HG03097 (cell line): ENCODE measurements around the gene DSE.
"Not testable (repeated sequence)": the region's sequence is repeated elsewhere in the genome, so short reads cannot be mapped to it uniquely, and the experiment has no call there.

Source experiments
- ATAC-seq: cut with Tn5 transposase; IDR thresholded peaks from one replicate; pipeline ENCODE4 v1.9.1; 2021; ENCODE audit not compliant: unreplicated experiment, low FRiP score

DSE gene

DNA sequence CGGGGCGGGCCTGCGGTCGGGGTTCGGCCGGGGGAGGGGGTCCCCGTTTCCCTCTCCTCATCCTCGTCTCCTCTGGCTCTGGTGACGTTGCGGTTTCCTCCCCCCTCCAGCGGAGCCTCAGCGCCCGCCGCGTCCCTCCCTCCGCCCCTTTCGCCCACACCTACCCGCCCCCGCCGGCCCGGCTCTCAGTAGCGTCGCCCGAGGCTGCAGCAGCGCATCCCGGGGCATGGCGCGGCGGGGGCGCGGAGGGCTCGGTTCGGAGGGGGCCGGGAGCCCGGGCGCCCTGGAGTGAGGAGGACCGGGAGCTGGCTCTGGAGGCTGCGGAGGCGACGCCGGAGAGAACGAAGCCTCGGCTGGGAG, at the start of gene DSE:
Gene DSE, plus strand, starts transcription at position 188 of the 360 bp plus-strand sequence. CDS start 28,304 bp downstream, outside the sequence.
- peak; percentile 68 for ATAC-seq

DNA sequence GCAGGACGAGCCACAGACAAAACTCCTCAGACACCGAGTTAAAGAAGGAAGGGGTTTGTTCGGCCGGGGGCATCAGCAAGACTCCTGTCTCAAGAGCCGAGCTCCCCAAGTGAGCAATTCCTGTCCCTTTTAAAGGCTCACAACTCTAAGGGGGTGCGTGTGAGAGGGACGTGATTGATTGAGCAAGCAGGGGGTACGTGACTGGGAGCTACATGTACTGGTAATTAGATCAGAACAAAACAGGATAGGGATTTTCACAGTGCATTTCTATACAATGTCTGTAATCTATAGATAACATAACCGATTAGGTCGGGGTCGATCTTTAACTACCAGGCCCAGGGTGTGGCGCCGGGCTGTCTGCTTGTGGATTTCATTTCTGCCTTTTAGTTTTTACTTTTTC, 48.8 kb upstream of the DSE start:
- ATAC-seq, result not testable (repeated sequence)

DNA sequence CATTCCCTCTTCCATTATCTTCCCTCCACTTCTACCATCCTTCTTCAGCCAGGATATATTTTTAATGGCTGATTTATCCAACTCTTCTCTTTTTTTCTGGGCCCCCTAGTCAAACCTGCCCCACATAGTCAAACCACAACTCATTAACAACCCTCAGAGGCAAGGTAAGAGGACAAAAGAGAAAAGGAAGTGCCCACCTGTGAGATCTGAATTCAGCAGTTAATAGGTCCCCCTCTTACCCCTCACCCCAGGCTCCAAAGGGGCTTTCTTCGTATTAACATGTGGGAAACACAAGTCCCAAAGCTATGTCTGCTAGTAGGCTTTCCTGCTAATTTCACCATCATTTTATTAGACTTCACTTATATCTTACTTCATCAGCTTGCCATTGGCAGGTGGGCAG, 46.9 kb upstream of the DSE start:
- ATAC-seq, result no peak

DNA sequence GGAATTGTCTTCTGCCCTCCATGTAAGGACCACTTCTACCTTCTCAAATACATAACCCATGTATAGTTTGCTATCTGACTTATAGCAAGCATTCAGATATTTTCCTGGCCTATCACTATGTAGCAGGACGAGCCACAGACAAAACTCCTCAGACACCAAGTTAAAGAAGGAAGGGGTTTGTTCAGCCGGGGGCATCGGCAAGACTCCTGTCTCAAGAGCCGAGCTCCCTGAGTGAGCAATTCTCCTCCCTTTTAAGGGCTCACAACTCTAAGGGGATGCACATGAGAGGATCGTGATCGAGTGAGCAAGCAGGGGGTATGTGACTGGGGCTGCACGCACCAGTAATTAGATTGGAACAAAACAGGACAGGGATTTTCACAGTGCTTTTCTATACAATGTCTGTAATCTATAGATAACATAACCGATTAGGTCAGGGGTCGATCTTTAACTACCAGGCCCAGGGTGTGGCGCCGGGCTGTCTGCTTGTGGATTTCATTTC, 45.1 kb upstream of the DSE start:
- not testable (repeated sequence) for ATAC-seq

DNA sequence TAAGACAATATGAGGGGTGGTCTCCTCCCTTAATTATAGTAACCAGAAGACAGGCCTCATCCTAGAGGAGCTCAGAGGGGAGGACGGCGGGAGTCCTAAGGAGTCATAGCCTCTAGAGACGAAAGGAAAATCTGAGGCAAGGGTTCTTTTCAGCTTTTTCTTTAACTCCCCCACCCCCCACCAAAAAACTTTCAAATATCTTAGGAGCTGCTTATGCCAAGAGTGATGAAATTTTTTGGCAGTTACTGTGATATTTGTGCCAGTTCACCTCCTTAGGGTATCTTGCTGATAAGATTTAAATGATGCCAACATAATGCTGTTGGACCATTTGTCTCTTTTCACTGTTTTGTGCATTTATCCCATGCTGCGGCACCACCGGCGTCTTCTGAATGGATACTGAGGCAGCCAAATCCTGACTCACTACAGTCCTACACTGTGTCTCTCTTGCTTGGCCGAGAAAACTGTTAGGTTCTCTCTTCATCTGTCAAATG, 44.5 kb upstream of the DSE start:
- ATAC-seq, result no peak

DNA sequence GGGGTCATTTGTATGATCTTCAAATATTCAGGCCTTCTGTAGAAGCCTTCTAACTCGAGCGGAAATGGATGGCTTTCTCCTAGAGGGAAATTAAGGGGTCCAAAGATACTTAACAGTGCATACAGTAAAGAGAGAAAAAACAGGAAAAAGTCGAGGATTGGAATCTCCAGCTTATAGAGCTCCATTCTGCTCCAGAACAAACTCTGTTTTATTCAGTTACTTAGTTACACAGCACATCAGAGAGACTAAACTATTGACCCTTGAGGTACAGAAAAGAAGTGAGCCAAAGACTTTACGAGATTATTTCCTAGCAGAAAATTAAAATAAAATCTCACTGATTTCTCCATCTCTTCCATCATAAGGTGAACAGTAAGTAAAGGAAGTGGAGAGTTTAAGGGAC, 43.8 kb upstream of the DSE start:
- no peak for ATAC-seq

DNA sequence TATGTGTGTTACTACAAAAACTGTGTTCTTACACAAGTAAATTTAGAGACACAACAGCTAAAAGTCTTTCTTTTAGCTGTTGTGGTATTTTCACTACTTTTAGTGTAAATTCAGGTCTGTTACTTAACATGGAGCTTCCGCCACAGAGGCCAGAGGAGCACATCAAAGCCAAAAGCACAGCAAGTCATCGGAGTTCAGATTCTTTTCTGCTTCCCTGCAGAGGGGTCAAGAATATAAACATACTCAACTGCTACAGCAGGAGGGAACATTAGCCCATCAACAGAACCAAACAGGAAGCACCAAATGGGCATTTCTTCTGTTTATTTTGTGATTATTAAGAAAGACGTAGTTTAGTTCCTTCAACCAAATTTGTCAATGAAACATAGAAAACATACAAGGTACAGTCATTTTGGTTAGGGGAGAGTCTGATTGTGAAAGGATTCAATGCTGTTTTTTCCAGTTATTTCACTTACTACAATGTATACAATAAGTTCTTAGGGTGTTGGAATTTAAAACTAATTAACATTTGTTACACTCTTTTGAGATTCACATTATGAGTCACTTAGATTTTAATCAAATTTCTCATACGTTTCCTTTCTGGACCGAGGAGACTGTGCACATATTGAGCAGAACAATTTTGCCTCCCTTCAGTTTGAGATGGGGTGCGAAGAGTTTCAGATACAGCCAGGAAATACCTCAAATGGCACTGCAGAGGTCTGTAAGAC, 42.8 kb upstream of the DSE start:
- no peak for ATAC-seq

DNA sequence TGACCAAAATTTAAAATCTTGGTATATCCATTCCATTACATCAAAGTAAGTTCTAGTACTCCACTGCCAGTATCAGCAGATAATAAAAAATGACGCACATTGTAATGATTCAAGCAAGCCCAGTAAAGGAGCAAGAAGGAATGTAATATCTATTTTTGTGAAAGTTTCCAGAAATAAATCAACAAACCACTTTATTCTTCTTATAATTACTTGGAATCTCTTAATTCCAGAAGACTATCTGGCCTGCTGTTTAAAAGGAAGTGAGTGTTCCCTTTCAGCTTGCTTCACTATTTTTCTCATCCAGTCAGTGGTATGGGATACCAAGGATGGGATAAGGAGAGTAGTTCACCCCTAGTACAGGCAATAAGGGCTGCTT, 42.2 kb upstream of the DSE start:
- no peak for ATAC-seq

DNA sequence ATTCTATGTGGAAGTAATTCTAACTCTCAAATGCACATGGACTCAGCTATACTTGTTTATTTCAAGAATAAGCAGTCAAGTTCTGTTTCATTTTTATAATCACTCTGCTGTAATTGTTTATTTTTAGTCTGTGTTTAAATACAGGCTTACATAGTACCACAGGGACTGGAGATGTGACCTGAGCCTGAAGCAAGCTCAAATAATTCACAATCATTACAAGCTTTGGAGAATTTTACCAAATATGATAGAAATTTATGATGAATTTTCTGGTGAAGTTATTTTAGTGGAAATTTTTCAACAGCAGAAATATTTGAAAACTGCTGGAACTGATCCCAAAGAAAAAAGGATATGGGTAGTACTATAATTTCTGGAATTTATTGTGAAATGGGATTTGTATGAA, 41.6 kb upstream of the DSE start:
- no peak for ATAC-seq

DNA sequence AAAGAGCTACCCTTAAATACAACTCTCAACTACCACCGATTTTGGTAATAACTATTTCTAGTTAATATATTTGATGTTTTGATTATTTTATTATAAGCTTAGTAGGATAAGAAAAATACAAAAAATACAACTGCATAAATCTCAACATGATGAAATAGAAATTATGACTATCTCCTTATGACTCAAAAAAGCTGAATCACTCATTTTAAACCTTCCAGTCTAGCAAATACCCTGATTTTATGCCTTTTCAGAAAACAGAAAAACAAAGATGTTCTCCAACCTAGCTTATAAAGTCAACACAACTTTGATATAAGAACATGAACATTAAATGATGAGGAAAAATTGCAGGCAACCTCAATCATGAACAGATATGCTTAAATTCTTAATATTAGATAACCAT, 40.2 kb upstream of the DSE start:
- no peak for ATAC-seq

DNA sequence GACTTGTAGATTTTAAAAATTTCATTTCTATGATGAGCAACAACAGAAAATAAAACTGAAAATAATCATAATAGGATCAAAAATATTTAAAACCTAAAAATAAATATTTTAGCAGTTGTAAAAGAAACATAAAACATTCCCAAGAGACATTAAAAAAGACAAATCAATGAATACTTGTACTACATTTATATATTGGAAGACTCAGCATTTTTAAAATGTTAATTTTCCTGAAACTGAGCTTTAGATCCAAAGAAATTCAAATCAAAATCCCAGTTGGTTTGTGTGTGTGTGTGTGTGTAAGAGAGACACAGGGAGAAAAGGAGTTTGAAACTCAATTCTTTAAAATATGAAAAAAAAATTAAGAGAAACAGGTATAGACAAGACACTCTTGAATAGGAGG, 38.7 kb upstream of the DSE start:
- ATAC-seq, result no peak

DNA sequence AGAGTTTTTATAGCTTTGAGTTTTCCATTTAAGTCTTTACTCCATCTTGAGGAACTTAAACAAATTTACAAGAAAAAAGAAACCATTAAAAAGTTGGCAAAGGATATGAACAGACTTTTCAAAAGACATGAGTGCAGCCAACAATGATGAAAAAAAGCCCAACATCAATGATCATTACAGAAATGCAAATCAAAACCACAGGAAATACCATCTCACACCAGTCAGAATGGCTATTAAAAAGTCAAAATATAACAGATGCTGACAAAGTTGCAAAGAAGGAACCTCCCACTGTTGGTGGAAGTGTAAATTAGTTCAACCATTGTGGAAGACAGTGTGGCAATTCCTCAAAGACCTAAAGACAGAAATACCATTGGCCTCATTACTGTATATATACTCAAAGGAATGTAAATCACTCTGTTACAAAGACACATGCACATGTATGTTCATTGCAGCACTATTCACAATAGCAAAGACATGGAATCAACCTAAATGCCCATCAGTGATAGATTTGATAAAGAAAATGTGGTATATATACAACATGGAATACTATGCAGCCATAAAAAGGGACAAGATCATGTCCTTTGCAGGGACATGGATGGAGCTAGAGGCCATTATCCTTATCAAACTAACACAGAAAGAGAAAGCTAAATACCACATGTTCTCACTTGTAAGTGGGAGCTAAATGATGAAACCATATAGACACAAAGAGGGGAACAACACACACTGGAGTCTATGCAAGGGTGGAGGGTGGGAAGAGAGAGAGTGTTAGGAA, 35.9 kb upstream of the DSE start:
- not testable (repeated sequence) for ATAC-seq

DNA sequence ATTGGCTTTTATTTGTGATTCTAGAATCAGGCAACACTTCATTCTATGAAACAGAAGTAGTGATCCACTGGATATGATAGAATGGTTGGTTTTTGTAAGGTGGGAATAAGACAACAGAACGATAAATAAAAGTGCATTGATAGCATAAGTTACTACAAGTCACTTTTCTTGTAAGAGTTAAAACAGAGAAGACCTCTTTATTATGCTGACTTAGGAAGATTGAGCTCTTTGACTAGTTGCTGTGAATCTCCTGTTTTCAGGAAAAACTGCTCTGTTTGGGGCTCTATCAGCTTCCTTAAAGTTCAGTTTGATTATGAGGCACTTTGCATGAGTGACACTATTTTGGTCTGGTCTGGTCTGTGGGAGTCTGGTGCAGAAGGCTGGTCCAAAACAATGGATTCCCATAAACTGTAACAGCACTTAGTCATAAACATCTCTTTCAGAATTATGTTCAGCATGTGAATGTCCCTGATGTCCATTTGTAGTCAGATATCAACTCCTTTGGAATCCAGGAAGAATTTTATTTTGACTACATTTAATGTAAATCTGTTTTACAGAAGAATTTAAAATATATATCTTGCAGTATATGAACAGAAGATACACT, 35.0 kb upstream of the DSE start:
- ATAC-seq, result no peak

DNA sequence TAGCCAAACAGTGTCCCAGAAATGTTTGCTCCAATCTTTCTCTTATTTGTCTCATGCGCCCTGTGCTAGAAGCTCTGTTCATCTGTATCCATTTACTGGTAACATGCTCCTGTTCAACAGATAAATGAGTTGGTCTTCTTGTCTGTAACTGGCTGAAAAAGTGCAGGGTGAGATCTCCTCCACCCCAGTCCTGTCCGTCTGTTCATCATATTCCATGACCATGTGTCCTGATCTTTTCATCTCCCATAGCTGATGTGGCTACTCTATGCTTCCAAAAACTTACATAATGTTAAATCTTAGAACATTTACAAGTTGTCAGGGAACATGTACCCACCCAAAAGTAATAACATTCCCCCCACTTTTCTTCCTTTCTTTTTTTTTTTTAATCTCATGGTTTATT, 31.8 kb upstream of the DSE start:
- ATAC-seq, result no peak

DNA sequence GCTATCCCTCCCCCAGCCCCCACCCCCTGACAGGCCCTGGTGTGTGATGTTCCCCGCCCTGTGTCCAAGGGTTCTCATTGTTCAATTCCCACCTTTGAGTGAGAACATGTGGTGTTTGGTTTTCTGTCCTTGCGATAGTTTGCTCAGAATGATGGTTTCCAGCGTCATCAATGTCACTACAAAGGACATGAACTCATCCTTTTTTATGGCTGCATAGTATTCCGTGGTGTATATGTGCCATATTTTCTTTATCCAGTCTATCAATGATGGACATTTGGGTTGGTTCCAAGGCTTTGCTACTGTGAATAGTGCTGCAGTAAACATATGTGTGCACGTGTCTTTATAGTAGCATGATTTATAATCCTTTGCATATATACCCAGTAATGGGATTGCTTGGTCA, 30.1 kb upstream of the DSE start:
- not testable (repeated sequence) for ATAC-seq

DNA sequence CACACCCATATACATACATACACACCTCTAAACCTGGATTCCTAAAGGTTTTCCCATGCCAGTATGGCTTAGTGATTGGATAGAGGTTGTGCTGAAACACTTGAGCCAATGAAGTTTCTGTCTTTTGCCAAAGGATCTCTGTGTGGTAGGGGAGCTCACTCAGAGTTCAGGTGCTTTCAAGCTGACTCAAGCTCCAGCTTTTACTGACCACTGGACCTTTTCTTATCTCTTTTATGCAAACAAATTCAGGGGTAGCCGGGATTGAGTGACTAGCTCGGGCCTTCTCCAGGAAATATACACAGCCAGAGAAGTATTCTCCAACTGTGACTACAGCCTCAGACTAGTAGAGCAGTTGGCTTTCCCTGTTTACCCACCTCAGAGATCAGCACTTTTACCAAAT, 21.5 kb upstream of the DSE start:
- no peak for ATAC-seq

DNA sequence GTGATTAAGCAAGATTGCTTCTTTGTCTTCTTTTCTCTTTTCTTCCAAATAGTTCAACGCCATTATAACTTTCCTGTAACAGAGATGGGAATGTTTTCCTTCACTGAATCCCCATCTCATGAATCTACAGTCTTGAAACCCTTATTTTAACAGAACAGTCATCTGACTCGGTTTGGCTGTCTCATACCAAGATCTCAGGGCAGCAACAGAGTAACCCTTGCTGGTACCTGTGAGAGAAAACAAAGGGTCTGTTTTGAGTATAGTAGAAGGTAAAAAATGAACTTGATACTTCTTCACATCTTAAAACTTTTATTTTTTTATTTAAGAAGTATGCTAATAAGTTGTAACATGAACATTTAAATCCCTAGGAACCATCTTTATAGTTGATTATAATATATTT, 19.6 kb upstream of the DSE start:
- ATAC-seq, result no peak

DNA sequence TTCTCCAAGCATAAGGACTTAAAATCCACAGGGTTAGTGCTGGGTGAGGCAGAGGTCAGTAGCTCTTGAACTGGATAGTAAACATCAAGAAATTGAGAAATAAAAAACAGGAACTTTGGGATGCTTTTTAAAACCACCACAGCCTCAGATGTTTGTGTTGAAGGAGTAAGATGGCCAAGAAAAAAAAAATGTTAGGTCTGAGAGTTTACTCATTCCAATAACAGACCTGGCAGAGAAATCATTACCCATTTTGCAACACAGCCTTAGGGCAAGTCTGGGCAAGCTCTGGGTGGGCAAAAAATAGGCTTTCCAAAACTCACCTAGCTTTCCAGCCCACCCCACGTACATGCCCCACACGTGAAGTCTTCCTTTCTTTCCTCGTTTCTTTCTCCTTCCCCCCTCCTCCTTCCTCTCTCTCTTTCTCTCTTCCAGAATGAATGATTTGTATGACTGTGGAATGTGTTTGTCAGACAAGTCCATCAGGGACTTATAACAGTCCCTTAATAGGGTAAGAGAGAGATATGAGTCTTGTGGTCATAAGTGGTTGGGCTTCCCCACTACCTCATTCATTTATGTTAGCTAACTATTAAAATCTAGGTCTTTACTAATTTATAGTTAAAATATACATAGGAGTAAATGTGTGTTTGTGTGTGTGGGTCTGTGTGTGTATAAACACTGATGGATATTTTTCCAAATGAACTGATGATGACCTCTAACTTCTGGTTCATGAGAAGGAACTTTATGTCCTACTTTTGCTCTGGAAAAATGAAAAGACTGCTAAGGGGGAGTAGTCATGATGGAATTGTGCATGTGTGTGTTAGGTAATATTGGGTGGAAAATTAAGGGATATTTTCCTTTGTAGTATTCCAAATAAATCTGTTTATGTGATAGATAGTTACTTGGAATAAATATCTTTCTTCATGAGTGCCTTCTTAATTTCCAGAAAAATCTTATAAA, 18.0 kb upstream of the DSE start:
- ATAC-seq, result peak; percentile 56

DNA sequence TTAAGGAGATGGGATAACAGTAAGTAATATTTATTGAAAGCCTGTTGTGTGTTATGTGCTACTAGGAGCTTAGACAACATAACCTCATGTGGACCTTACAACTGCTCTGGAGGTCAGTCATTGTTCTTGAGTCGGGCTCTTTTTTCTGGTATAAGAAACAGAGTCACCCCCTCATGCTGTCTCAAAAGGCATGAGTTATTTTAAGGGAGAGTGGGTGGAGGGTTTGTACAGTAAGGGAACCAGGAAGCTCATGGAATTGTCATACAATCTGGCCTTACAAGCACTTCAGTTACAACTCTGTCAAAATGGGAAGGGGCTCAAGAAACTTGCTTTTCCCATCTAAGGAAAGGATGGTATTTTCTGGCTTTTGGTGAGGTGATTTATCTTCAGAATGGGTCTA, 16.5 kb upstream of the DSE start:
- no peak for ATAC-seq

DNA sequence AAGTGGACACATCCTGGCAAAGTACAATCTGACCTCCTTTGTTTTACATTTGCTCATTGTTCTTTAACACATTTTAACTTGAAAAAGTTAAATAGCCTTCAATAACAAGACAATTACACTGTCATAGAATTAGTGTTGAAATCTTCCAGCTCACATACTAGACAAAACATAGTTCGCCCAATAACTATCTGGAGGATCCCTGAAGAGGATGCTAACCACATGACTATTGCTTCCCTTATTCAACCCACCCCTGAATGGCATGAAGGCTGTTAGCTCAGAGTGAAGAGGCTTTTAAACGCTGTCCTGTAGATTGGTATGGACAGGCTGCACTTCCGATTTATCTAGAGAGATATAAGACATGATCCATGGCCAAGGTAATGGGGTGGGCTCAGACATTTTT, 15.0 kb upstream of the DSE start:
- no peak for ATAC-seq
